ENCODE results near the gene PRAF2.

PRAF2 gene

DNA sequence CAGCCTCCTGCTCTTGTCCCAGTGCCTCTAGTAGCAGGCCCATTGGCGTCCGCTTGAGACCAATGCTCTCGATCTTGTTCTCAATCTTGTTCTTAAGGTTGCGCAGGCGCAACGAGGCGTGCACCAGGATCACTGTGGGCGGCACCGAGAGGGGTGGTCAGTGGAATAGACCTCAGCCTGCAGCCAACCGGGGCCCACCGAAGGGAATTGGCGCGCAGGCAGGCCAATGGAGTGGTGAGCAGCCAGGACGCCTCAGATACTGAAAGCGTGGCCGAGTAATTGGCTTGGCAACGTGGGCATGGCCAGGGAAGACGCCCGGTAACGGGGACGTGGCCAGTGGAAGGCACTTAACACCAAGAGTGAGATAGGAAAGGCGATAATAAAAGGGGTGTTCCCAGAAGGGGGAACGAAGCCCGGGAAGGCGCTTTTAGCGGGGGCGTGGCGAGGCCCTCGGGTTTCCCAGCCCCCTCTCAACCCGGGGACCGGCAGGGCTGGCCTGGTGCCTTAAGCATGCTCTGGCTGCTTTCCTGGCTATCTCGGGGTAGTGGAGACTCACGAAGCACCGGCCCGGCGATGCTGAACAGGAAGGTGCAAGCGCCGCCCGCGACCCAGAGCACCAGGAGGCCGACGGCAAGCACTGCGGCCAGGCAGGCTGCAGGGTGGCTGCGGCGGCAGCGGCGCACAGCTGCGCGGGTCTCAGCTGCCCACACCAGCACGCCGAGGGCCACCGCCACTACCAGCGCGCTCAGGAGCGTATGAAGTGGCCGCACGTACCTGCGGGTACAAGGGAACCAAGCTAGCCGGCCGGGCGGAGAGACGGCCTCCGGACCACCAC, 1.7 kb downstream of the PRAF2 start:
- no peak for DNase-seq

DNA sequence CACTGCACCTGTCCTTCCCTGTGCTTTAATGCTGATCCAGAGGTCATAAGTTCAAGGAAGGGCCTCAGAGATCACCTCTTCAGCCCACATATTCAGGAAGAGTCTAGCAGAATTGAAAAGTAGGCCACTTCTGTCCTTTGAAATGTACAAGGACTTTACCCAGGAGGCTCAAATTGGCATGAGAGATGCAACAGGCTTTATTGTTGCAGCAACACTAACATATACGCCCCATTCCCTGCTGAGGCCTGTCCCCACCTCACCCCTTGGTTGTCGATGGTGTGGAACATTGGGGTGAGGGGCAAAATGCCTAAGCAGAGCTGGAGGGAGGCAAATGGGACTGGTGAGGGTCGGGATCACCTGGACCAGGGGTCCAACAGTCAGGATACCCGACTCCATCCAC, 2.8 kb downstream of the PRAF2 start:
- DNase-seq, result no peak

DNA sequence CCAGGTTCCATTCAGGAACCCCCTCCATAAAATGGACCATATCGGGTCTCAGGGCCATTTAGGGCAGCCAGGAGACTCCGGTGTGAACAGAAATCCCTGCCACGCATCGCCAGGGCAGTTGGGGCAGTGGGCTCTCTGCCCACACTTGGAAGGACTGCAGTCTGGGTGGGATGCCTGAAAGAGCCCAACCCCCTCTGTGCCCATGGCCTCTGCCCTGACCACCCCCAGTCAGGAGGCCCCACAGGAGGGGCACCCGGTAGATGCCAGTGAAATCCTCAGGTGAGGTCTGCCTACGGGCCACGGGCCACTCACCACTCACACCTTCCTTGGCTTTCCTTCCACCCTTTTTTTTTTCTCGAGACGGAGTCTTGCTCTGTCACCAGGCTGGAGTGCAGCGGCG, 4.8 kb downstream of the PRAF2 start:
- DNase-seq, result no peak

DNA sequence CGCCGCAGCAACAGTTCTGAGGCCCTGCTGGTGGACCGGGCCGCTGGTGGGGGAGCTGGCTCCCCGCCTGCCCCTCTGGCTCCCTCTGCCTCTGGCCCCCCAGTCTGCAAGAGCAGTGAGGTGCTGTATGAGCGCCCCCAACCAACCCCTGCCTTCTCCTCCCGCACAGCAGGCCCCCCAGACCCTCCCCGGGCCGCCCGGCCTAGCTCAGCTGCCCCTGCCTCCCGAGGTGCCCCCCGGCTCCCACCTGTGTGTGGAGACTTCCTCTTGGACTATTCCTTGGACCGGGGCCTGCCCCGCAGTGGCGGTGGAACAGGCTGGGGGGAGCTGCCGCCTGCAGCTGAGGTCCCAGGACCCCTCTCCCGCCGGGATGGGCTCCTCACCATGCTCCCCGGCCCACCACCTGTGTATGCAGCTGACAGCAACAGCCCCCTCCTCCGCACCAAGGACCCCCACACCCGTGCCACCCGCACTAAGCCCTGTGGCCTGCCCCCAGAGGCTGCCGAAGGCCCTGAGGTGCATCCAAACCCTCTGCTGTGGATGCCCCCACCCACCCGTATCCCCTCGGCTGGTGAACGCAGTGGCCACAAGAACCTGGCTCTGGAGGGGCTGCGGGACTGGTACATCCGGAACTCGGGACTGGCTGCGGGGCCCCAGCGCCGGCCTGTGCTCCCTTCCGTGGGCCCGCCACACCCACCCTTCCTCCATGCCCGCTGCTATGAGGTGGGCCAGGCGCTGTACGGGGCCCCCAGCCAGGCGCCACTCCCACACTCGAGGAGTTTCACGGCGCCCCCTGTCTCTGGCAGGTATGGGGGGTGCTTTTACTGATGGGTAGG, 6.3 kb downstream of the PRAF2 start:
- DNase-seq, result no peak

DNA sequence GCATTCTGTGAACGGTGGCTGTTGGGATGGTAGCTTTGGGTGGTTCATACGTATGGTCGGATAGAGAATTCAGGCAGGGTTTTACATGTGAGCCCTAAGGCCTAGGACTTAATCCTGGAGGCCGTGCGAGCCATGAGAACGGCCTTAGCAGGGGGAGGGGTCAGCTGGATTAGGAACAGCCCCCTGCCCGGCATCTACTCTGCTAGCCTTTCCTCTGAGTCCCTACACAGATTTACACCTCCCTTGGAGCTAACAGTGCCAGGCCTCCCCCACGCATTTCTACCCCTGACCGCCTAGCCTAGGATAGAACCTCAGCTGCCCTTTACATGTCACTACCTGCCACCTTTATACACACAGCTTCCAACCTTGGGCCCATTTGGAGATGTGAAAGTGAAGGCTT, 7.1 kb downstream of the PRAF2 start:
- DNase-seq, result no peak

DNA sequence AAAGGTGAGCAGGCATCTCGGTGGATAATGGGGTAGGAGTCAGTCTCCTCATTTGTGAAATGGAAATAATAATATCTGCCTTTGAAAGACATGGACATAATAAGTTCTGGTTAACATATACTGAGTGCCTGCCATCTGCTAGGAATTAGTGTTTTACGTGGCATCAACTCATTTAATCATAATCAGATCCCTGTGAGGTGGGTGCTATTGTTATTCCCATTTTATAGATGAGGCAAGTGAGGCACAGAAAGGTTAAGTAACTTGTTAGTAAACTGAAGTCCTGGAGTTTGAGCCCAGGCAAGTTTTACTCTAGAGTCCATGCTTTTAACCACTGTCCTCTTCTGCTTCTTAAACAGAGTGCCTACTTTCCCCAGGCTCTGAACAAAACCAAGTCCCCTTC, 7.5 kb downstream of the PRAF2 start:
- DNase-seq, result no peak

DNA sequence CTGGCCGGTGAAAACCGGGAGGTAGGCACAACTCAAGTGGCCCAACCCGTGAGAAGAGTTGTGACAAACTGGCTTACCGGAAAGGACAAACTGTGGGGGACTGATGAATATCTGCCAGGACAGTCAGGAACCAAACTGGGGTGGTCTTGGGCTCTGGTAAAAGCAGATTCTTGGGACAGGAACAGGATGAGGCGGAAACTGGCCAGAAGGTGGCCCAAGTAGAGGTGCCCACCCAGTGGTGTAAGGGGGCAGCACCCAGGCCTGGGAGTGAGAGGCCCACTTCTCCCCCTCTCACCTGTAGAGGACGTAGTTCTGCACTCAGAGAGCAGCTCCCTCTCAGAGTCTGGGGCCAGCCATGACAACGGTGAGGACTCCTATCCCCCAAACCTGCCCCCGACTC, 9.1 kb downstream of the PRAF2 start:
- DNase-seq, result no peak

DNA sequence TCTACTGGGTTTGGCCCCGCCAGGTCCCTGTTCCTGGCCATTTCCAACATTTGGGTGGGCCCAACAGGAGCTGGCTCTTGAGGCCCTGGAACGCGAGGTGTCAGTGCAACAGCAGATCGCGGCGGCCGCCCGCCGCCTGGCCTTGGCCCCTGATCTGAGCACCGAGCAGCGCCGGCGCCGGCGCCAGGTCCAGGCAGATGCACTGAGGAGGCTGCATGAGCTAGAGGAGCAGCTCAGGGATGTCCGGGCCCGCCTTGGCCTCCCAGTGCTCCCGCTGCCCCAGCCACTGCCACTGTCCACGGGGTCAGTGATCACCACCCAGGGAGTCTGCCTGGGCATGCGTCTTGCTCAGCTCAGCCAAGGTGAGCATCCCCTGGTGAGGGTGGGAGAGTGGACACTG, 9.5 kb downstream of the PRAF2 start:
- DNase-seq, result no peak

DNA sequence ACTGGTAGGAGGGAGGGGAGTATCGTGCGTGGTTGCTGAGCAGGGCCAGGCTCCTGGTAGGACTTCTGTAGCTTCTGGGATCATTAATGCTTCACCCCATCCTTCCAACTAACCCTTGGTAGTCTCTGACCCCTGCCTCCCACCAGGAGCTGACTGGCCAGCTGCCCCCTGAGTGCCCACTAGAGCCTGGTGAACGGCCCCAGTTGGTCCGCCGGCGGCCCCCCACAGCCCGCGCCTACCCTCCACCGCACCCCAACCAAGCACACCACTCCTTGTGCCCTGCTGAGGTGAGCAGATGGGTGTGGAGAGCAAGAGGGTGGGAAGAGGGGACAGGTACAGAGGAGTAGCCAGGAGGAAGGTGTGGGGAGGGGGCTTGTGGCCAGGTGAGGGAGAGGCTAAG, 10.1 kb downstream of the PRAF2 start:
- DNase-seq, result no peak

DNA sequence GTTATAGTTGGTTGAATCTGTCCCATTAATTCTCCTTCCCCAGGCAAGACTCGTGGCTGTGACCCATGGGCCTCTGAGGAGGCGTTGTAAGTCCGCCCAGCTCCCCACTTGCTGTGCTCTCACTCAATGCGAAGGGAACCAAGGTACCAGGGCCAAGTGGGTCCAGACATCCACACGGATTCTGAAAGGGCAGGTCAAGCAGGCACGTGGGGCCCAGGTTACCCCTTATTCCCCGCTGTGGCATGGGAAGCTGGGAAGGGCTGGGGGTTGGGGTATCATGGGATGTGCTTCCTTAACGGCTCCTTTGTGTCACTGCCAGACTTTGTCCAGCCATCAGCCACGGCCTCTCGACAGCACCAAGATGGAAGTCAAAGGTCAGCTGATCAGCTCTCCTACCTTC, 11.9 kb downstream of the PRAF2 start:
- DNase-seq, result no peak

DNA sequence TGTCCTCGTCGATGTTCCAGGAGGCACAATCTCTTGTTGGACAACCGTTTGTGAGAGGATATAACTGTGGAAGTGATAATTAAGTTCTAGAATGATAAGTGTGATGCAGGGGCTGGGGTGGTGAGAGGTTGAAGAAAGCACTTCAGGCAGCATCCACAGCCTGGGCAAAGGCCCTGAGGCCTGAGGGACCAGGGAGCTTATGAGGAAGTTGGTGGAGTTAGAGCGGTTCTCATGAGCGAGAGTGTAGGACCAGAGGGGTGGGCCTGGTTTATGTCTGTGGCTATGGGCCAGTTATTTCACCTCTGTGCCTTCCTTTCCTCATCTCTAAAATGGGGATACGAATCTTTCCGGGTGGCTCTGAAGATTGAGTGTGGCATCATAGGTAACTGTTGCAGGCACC, 12.3 kb downstream of the PRAF2 start:
- no peak for DNase-seq

DNA sequence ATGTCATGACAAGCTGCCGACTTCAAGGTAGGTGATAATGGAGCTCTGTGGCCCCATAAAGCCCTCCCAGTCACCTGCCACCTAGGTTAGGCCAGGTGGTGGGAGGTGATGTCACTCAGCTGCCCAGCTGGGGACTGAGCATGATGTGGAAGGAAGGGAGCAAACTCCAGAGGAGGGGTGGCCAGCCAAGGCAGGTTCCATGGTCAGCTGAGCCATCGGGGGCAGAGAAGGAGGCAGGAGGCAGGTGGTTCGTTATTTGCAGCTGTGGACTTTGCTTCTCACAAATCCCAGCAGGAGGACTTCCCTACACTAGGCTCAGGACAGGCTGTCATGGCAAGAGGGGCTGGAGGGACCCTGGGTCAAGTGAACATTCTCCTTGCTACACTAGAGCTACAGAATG, 12.9 kb downstream of the PRAF2 start:
- DNase-seq, result no peak

DNA sequence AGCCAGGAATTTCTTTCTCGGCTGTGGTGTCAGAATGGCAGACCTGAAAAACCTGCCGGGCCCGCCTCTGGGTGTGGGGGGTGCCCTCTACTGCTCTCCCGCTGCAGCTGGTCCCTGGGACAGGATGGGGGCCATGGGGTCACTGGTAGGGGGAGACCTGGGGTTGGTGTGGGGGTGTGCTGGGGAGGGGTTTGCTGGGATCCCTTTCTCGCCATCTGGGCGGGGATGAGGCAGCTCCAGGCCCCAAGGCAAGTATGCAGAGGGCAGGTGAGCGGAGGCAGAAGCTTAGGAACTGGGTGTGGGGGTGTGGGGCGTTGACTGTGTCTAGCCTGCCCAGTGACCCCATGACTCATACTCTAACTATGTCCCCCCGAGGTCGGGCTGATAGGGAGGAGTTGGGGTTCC, 14.1 kb downstream of the PRAF2 start:
- DNase-seq, result no peak

DNA sequence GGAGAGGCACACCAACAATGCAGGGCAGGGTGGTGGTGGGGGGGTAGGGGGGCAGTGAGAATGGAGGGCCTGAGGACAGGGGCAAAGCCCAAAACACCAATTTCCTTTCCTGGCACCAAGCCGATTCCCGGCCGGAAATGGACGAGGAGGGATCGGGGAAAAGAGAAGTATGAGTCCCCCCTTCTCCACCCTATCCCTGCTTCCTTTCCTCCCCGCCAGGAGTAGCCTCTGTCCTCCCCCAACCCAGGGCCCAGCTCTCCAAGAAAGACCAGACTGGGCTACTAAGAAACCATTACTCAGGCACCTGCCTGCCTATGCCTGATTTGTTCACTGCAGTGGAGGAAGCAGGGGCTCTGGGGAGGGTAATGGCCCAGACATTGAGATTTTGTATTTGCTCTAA, 14.6 kb downstream of the PRAF2 start:
- no peak for DNase-seq

DNA sequence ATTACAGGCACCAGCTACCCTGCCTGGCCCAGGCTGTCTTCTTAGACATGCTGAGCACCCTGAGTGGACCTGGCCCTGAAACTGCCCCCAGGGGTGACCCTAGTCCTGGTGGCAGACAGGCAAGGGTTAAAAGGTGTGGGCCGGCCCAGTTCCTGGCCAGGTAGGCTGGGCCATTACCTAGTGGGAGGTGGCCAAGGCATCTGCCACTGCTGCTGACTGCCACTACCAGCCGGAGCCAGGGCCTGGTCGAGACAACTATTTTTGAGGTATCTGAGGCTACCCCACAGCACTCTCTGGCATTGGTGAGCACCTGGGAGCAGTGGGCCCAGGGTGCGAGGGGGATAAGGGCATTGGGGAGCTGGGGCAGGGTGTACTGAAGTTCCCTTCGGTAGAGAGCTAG, 15.0 kb downstream of the PRAF2 start, which contains the start of gene CCDC120:
CCDC120 (plus strand) TSS at position 206 of the 400 bp plus-strand sequence. CDS start 3,043 bp downstream, outside the sequence.
- no peak for DNase-seq

DNA sequence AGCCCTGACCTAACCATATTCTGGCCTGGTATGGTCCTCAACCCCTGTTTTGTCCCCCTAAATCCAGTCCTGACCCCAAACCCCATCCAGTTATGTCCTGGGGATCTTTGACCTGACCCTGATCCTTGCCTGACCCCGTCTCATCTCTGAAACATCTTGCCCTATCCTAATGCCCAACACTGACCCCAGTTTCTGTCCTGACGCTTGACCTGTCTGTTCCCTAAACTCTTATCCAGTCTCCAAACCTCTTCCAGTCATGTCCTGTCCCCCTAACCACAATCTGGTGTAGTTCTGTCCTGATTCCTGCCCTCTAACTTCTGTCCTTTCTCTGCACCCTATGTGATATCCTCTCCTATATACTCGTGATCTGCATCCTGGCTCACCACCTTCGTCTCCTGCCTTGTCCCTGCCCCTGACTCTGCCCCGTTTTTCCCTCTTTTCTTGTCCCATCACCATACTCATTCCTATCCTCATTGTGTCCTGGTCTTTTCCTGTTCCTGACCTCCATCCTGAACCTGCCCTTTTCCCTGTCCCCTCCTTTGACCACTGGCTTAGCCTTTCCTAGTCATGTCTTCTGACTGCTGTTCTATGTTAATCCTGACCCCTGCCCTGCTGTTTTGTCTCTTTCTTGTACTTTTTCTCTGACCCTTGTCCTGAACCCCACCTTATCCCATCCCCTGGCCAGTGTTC, 19.6 kb downstream of the PRAF2 start:
- no peak for DNase-seq

DNA sequence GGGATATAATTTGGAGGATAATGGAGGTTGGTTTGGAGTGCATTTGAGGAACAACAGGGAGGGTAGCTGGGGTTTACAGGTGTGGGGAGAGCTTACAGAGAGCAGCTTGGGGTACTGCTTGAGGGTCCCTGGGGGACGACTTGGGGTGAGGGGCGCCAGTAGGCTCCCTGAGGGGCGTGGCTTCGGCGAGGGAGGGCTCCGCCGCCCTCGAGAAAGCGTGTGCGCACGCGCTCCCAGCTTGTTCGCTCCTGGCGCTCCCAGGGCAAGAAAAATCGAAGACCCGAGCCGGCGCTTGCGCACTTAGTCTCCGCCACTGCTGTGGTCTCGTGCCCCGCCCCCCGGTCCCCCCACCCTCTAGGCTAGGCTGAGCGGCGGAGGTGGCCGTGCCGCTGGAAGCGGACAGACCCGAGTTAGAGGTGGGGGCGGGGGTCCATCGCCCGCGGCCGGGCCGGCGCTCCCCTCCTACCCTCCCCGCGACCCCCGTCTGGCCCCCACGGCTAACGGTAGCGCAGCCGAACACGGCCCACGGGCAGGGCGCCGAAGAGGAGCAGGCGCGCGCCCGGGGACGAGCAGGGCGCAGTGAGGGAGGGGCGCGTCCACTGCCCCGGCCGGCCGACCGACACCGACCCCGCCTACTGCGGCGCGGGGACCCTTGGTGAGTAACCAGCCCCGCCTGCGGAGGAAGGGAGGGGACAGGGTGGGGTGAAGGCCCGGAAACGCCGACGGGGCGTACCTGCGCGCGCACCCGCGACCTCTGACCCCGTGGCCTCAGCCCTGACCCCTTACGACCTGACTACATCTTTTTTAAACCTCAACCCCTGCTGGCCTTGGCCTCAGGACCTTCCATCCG, 20.4 kb downstream of the PRAF2 start:
- DNase-seq, result peak; percentile 72

DNA sequence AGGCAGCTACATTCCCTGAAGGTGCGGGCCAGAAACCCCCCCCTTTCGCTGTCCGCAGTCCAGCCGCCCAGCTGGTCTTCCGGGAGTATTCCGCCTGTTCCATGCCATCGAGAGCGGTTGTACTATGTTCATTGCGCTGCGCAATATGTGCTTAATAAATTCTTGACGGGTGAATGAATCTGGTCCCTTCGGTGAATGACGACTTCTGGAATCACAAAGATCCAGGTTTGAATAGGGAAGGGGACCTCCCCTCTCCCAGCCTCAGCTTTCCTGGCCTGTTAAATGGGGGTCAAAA, 29.9 kb downstream of the PRAF2 start:
- DNase-seq, result no peak

DNA sequence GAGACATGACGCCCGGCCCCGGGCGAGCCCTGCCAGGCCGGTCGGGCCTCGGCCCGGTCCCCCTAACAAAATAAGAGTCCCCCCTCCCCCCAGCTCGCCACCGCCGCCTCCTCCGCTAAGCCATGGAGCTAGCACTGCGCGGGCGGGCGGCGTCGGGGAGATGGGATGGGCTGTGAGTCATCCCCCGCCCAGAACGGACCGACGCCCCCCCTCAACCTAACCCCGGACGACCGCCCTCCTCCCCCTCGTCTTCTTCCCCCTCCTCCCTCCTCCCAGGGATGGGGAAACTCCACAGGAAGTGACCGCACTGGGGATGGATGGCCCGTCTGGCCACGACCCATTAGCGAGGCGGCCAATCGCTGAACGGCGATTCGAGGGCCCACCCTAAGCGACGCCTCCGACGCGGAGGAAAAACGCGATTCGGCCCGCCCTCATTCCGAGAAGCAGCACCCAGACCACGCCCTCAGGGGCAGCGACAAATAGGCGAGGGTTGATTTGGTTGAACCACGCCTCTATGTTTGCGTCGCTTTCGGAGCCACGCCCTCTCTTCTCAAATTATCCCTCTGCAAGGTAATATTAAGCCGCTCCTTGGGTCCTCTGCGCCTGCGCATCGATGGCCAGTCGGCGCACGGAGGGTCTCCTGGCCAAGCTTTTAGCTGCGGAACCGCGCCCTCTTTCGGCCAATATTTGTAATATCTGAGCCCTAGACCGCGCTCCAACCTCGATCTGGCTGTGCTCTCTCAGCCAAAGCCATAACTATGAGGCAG, 30.4 kb downstream of the PRAF2 start, which contains the start of gene TFE3:
TFE3 (minus strand) TSS at position 138 of the 767 bp plus-strand sequence; CDS start at position 7, 131 bp downstream.
- peak; percentile 96 for DNase-seq

DNA sequence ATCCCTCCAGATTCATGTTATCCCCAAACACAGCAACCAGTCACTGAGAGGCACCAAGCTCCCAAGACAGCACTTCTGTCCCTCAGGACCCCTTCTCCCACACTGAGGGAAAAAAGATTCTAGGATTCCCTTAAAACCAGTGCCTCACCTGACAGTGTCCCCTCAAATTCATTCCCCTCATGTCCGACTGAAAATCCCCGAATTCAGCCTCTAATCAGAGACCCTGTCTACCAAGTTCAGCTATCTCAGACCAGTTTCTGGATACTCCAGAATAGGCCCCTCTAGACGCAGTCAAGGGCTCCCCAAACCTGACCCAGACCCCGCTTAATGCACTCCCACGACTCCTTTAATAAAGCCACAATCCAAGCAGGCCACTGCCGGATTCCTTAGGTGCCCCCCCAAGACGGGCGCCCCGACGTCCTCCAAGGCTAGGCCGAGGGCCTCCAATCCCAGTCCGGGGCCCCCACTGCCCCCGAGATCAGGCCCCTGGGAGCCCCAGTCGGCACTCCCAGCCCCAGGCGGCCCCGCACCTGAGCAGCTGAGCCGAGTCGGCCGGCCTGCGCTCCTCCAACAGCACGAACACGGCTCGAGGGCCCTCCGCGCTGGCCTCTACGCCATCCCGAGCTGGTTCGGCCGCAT, 31.1 kb downstream of the PRAF2 start:
- no peak for DNase-seq
